Breast epithelium (tissue), 3 donors: Measurements from ENCODE around the gene TTI1.

Experiments used
- CTCF ChIP-seq, 3 donors: fragments of 450-650 bp; IDR thresholded peaks; one replicate each; pipeline ENCODE4 v1.5.1; 2016 to 2017; ENCODE audit warnings: antibody characterized with exemption in 3 of 3, mild to moderate bottlenecking in 3 of 3, moderate library complexity in 3 of 3
- POLR2A ChIP-seq: fragments of 450-650 bp; IDR thresholded peaks from one replicate; pipeline ENCODE4 v1.6.1; 2016; ENCODE audit warnings: antibody characterized with exemption, mild to moderate bottlenecking, moderate library complexity
- POLR2AphosphoS5 ChIP-seq, 3 donors: sonication (generic); formaldehyde crosslinking; IDR thresholded peaks; one replicate each; pipeline ENCODE4 v1.6.1; 2017; ENCODE audit warnings: antibody characterized with exemption in 3 of 3

- TF ChIP-seq CTCF (IDR thresholded peaks at IDR 0.05) (no peak), POLR2A (no peak), POLR2AphosphoS5 (IDR thresholded peaks at IDR 0.05) (no peak)
Measured at GRCh38 chr20:38050686-38051085, 17.4 kb upstream of the TTI1 start.
